Neuronal stem cell (in vitro differentiated cells): ENCODE results near the gene CHM.

ENCODE experiments used
- DNase-seq: peaks from one replicate; pipeline ENCODE4 v3.0.0-alpha.2; 2013; ENCODE audit warnings: low spot score
- H2AFZ ChIP-seq: one replicate; pipeline ENCODE4 v1.6.1; 2013; ENCODE audit warnings: mild to moderate bottlenecking, low read length, inconsistent platforms
- H2AK5ac ChIP-seq: 2 replicates; pipeline ENCODE4 v1.6.1; 2013; ENCODE audit warnings: low read depth, mild to moderate bottlenecking, inconsistent platforms, low read length, moderate library complexity, mixed read lengths
- H2BK120ac ChIP-seq: 2 replicates; pipeline ENCODE4 v1.6.1; 2013; ENCODE audit warnings: low read depth, mild to moderate bottlenecking, inconsistent platforms, low read length, moderate library complexity, mixed read lengths
- H2BK12ac ChIP-seq: one replicate; pipeline ENCODE4 v1.6.1; 2013; ENCODE audit warnings: low read length, inconsistent platforms
- H2BK15ac ChIP-seq: 2 replicates; pipeline ENCODE4 v1.6.1; 2013; ENCODE audit warnings: mild to moderate bottlenecking, low read length, inconsistent platforms, mixed read lengths
- H2BK5ac ChIP-seq: one replicate; pipeline ENCODE4 v1.6.1; 2013; ENCODE audit warnings: inconsistent platforms, mild to moderate bottlenecking, low read length, moderate library complexity
- H3K14ac ChIP-seq: one replicate; pipeline ENCODE4 v1.6.1; 2013; ENCODE audit warnings: low read length, inconsistent platforms
- H3K18ac ChIP-seq: 2 replicates; pipeline ENCODE4 v1.6.1; 2013; ENCODE audit warnings: low read length, inconsistent platforms
- H3K23ac ChIP-seq: 2 replicates; pipeline ENCODE4 v1.6.1; 2013; ENCODE audit warnings: low read depth, mild to moderate bottlenecking, mixed read lengths, low read length, inconsistent platforms; ENCODE audit not compliant: poor library complexity
- H3K27ac ChIP-seq: replicated peaks from 3 replicates; pipeline ENCODE4 v1.5.1; 2013; ENCODE audit warnings: low read length, inconsistent platforms
- H3K27me3 ChIP-seq, 3 experiments: 2 replicates each; pipeline ENCODE4 v1.6.1; 2013; ENCODE audit warnings: low read length in 3 of 3, mild to moderate bottlenecking in 2 of 3, inconsistent platforms in 1 of 3, low read depth in 1 of 3, mixed read lengths in 1 of 3, moderate library complexity in 1 of 3; ENCODE audit not compliant: control insufficient read depth in 3 of 3, insufficient read depth in 3 of 3
- H3K36me3 ChIP-seq, 2 donors: replicated peaks in 1 of 2; 2 replicates each; pipeline ENCODE4 v1.6.1; 2013; ENCODE audit warnings: low read length in 2 of 2; ENCODE audit not compliant: control insufficient read depth in 2 of 2, insufficient read depth in 2 of 2
- H3K4ac ChIP-seq: 2 replicates; pipeline ENCODE4 v1.6.1; 2013; ENCODE audit warnings: inconsistent platforms, mild to moderate bottlenecking, low read length, moderate library complexity
- H3K4me1 ChIP-seq, 2 donors: 1 replicate in 1 of 2; 2 replicates in 1 of 2; pipeline ENCODE4 v1.6.1; 2013; ENCODE audit warnings: low read length in 2 of 2, low read depth in 1 of 2; ENCODE audit not compliant: control insufficient read depth in 2 of 2, insufficient read depth in 1 of 2
- H3K4me2 ChIP-seq: one replicate; pipeline ENCODE4 v1.6.1; 2013; ENCODE audit warnings: mild to moderate bottlenecking, low read length, inconsistent platforms; ENCODE audit not compliant: insufficient read depth, poor library complexity, severe bottlenecking
- H3K4me3 ChIP-seq, 2 donors: 2 replicates each; pipeline ENCODE4 v1.5.1; 2013; ENCODE audit warnings: low read length in 2 of 2, mild to moderate bottlenecking in 2 of 2, inconsistent platforms in 1 of 2, moderate library complexity in 1 of 2
- H3K79me1 ChIP-seq: one replicate; pipeline ENCODE4 v1.6.1; 2013; ENCODE audit warnings: low read depth, mild to moderate bottlenecking, inconsistent platforms, low read length, moderate library complexity
- H3K9ac ChIP-seq: one replicate; pipeline ENCODE4 v1.6.1; 2013; ENCODE audit warnings: mild to moderate bottlenecking, low read depth, low read length, inconsistent platforms; ENCODE audit not compliant: poor library complexity
- H3K9me3 ChIP-seq, 2 donors: replicated peaks in 1 of 2; 2 replicates each; pipeline versions ENCODE3 to v1.6.1; 2013; ENCODE audit warnings: low read length in 2 of 2, mild to moderate bottlenecking in 2 of 2, inconsistent platforms in 1 of 2, low read depth in 1 of 2, mixed read lengths in 1 of 2, moderate library complexity in 1 of 2; ENCODE audit not compliant: control insufficient read depth in 2 of 2, insufficient read depth in 1 of 2
- H4K8ac ChIP-seq: one replicate; pipeline ENCODE4 v1.6.1; 2013; ENCODE audit warnings: low read depth, mild to moderate bottlenecking, inconsistent platforms, low read length, moderate library complexity
- H4K91ac ChIP-seq: one replicate; pipeline ENCODE4 v1.6.1; 2013; ENCODE audit warnings: low read length, low read depth, mild to moderate bottlenecking, inconsistent platforms; ENCODE audit not compliant: poor library complexity
- WGBS, 2 donors: extraction: QIAGEN DNeasy Blood & Tissue Kit; methylation state at CpG; one replicate each; pipeline ENCODE4 v1.1.7; 2013; ENCODE audit warnings: missing lambda C conversion rate in 2 of 2, mixed read lengths in 1 of 2; ENCODE audit not compliant: insufficient read length in 2 of 2, insufficient replicate concordance in 1 of 2; ENCODE audit errors: extremely low coverage in 2 of 2; 5-methylcytosine and 5-hydroxymethylcytosine counted together

The CHM gene

GRCh38 chrX:86051741-86052140, 4.4 kb upstream of the CHM start:
- no peak for DNase-seq
- H4K8ac ChIP-seq: no peak overlapping the region
- WGBS, 2 donors: no CpG with 5 or more reads among the region's 2 CpGs
- H4K91ac ChIP-seq: no peak overlapping the region
- no peak overlapping the region for H3K4me2 ChIP-seq
- no peaks in the 10 kb centered on the region for H3K27me3 ChIP-seq
- H3K18ac ChIP-seq: no peak overlapping the region
- H3K4me3 ChIP-seq: no peak overlapping the region
- no peaks in the 10 kb centered on the region for H3K79me1 ChIP-seq
- H2BK5ac ChIP-seq: no peak overlapping the region
- no peak overlapping the region for H3K23ac ChIP-seq
- no peaks in the 10 kb centered on the region for H3K36me3 ChIP-seq
- no peak overlapping the region for H2AK5ac ChIP-seq
- H3K9me3 ChIP-seq: no peaks in the 10 kb centered on the region
- no peak overlapping the region for H2AFZ ChIP-seq
- no peak overlapping the region for H2BK15ac ChIP-seq
- H2BK120ac ChIP-seq: no peak overlapping the region
- H3K27ac ChIP-seq: no peak overlapping the region
- H2BK12ac ChIP-seq: no peak overlapping the region
- no peak overlapping the region for H3K9ac ChIP-seq
- H3K4me1 ChIP-seq: no peaks in the 10 kb centered on the region
- no peak overlapping the region for H3K4ac ChIP-seq
- no peak overlapping the region for H3K14ac ChIP-seq

- Histone ChIP-seq H2AFZ (peak overlapping the region; percentile 82), H3K14ac (no peak overlapping the region), H3K79me1 (no peaks in the 10 kb centered on the region), H3K23ac (no peak overlapping the region), H3K27me3 (no peaks in the 10 kb centered on the region), H4K91ac (no peak overlapping the region), H2BK120ac (no peak overlapping the region), H3K18ac (no peak overlapping the region), H3K4me1 (no peaks in the 10 kb centered on the region), H3K9me3 (no peaks in the 10 kb centered on the region), H3K4me2 (no peak overlapping the region), H2BK12ac (no peak overlapping the region), H4K8ac (no peak overlapping the region), H3K4me3 (no peak overlapping the region), H3K4ac (no peak overlapping the region), H2BK5ac (no peak overlapping the region), H3K36me3 (peaks cover 0 to 5% of the 10 kb centered on the region in 2 donors), H2AK5ac (no peak overlapping the region), H2BK15ac (no peak overlapping the region), H3K9ac (no peak overlapping the region), H3K27ac (no peak overlapping the region)
- no CpG with 5 or more reads among the region's 15 CpGs for WGBS, 2 donors
- no peak for DNase-seq
Observed at GRCh38 chrX:86047936-86048280, 550 bp upstream of the CHM start.

- H3K4ac ChIP-seq: no peak overlapping the region
- H3K14ac ChIP-seq: no peak overlapping the region
- no peaks in the 10 kb centered on the region for H3K27me3 ChIP-seq
- H2BK15ac ChIP-seq: no peak overlapping the region
- H3K9me3 ChIP-seq: no peaks in the 10 kb centered on the region
- H2BK5ac ChIP-seq: no peak overlapping the region
- H3K9ac ChIP-seq: no peak overlapping the region
- no peak overlapping the region for H4K91ac ChIP-seq
- H2BK120ac ChIP-seq: no peak overlapping the region
- no peak overlapping the region for H2AK5ac ChIP-seq
- H3K23ac ChIP-seq: no peak overlapping the region
- H2BK12ac ChIP-seq: no peak overlapping the region
- no peak overlapping the region for H3K4me3 ChIP-seq
- no peak overlapping the region for H3K4me2 ChIP-seq
- peaks cover 0 to 5% of the 10 kb centered on the region in 2 donors for H3K36me3 ChIP-seq
- no peak overlapping the region for H2AFZ ChIP-seq
- no peak overlapping the region for H3K27ac ChIP-seq
- H3K79me1 ChIP-seq: no peaks in the 10 kb centered on the region
- H3K4me1 ChIP-seq: peaks cover 2 to 4% of the 10 kb centered on the region in 2 donors
- no peak overlapping the region for H4K8ac ChIP-seq
- DNase-seq: no peak
- H3K18ac ChIP-seq: no peak overlapping the region
Observed at GRCh38 chrX:86044216-86044615, 3.1 kb downstream of the CHM start.

- Histone ChIP-seq H2AFZ (peak overlapping the region; percentile 48), H2BK12ac (no peak overlapping the region), H3K27ac (peak overlapping the region; percentile 19), H3K4me1 (peaks cover 2 to 4% of the 10 kb centered on the region in 2 donors), H3K9me3 (no peaks in the 10 kb centered on the region), H3K79me1 (no peaks in the 10 kb centered on the region), H4K8ac (no peak overlapping the region), H3K4me3 (peak overlapping the region in 1 of 2 donors; percentile 19), H3K18ac (no peak overlapping the region), H2BK120ac (no peak overlapping the region), H3K36me3 (peaks cover 0 to 5% of the 10 kb centered on the region in 2 donors), H3K14ac (no peak overlapping the region), H2BK5ac (no peak overlapping the region), H3K9ac (no peak overlapping the region), H3K27me3 (no peaks in the 10 kb centered on the region), H3K4ac (no peak overlapping the region), H4K91ac (no peak overlapping the region), H3K4me2 (peak overlapping the region; percentile 31), H2AK5ac (no peak overlapping the region), H2BK15ac (no peak overlapping the region), H3K23ac (no peak overlapping the region)
- DNase-seq: peak; percentile 15
- WGBS, 2 donors: no CpG with 5 or more reads among the region's 21 CpGs
Observed at GRCh38 chrX:86039625-86040568, 7.5 kb downstream of the CHM start.
